ENCODE data around the gene CELA2A.
"Not testable (repeated sequence)": the region's sequence is repeated elsewhere in the genome, so short reads cannot be mapped to it uniquely, and the experiment has no call there.

Gene CELA2A

GRCh38 chr1:15463064-15463800 lies 6.7 kb downstream of the CELA2A start:
- not testable (repeated sequence) for DNase-seq

DNA sequence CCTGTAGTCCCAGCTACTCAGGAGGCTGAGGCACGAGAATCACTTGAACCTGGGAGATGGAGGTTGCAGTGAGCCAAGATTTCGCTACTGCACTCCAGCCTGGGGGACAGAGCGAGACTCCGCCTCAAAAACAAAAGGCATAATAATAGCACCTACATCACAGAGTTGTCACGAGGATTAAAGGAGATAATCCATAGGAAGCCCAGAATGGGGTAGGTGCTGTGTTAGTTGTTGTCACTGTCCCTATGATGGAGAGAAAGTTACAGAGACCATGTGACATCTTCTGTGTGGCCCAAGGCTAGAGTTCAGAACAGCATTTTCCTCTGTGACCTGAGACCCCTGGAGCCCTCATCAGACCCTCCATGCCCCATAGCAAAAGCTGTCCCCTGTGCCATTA lies 7.4 kb downstream of the CELA2A start:
- H3K27ac Mint-ChIP-seq; H3K4me3 Mint-ChIP-seq; H3K27me3 Mint-ChIP-seq; ATAC-seq; H3K9me3 Mint-ChIP-seq; H3K4me1 Mint-ChIP-seq; H3K36me3 Mint-ChIP-seq (ENCODE audit: low read depth); DNase-seq: not testable (repeated sequence)

More at GRCh38 chr1:15463064-15463800, 6.7 kb downstream of the CELA2A start:
- H3K36me3 Mint-ChIP-seq (ENCODE audit: low read depth); H3K9me3 Mint-ChIP-seq; H3K27ac Mint-ChIP-seq; H3K4me1 Mint-ChIP-seq; H3K27me3 Mint-ChIP-seq; H3K4me3 Mint-ChIP-seq; ATAC-seq: not testable (repeated sequence)

DNA sequence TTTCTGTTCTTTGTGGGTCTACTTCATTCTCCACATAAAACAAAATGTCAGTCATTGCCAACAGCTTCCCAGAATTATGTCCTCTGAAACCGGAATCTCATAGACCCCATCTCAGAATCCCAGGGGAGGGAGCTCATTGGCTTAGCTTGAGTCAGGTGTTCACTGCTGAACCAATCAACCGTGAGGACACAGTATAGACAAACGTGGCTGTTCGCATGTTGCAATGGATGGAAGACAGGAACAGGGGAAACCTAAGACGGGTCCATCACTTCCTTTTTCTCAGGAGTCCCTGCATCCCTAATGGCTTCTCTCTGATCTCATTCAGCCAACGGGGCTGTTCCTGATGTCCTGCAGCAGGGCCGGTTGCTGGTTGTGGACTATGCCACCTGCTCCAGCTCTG lies 9.1 kb downstream of the CELA2A start:
- H3K9me3 Mint-ChIP-seq: no peaks in the 10 kb centered on the region
- no peak for DNase-seq
- no peaks in the 10 kb centered on the region for H3K4me1 Mint-ChIP-seq
- ATAC-seq: no peak
- H3K27me3 Mint-ChIP-seq: no peaks in the 10 kb centered on the region
- no peak overlapping the region for H3K4me3 Mint-ChIP-seq
- no peak overlapping the region for H3K27ac Mint-ChIP-seq
- no peaks in the 10 kb centered on the region for H3K36me3 Mint-ChIP-seq (ENCODE audit: low read depth)

- H3K4me3 Mint-ChIP-seq; H3K27ac Mint-ChIP-seq; ATAC-seq; H3K27me3 Mint-ChIP-seq; H3K36me3 Mint-ChIP-seq (ENCODE audit: low read depth); DNase-seq; H3K9me3 Mint-ChIP-seq; H3K4me1 Mint-ChIP-seq: not testable (repeated sequence)
Measured at GRCh38 chr1:15466955-15467625, 10.6 kb downstream of the CELA2A start.

DNA sequence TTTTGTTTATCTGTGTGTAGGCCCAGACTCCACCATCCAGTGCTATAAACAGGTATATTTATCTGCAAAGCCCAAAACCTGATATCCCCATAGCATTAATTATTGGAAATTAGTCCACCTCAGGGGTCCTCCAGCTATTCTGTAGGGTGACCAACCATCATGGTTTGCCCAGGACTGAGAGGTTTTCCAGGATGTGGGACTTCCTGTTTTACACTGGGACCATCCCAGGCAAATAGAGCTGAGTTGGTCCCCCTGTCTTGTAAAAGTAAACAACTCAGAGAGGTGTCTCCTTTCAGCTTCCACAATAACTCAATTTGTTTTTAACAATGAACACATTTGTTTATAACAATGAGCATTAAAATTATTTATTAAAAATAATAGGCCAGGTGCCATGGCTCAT lies 11.6 kb downstream of the CELA2A start:
- DNase-seq (no peak), ATAC-seq (no peak)
- Mint-ChIP-seq H3K9me3 (no peaks in the 10 kb centered on the region), H3K4me3 (no peak overlapping the region), H3K4me1 (no peaks in the 10 kb centered on the region), H3K36me3 (ENCODE audit: low read depth) (no peaks in the 10 kb centered on the region), H3K27ac (no peak overlapping the region), H3K27me3 (no peaks in the 10 kb centered on the region)

- Mint-ChIP-seq H3K36me3 (ENCODE audit: low read depth) (no peaks in the 10 kb centered on the region), H3K9me3 (no peaks in the 10 kb centered on the region), H3K27me3 (no peaks in the 10 kb centered on the region), H3K27ac (no peak overlapping the region), H3K4me1 (no peaks in the 10 kb centered on the region), H3K4me3 (no peak overlapping the region)
- DNase-seq (no peak), ATAC-seq (no peak)
Measured at GRCh38 chr1:15469361-15469760, 12.8 kb downstream of the CELA2A start.

GRCh38 chr1:15469821-15470448 lies 13.4 kb downstream of the CELA2A start:
- not testable (repeated sequence) for H3K27ac Mint-ChIP-seq; H3K36me3 Mint-ChIP-seq (ENCODE audit: low read depth); H3K4me3 Mint-ChIP-seq; ATAC-seq; DNase-seq; H3K4me1 Mint-ChIP-seq; H3K27me3 Mint-ChIP-seq; H3K9me3 Mint-ChIP-seq

GRCh38 chr1:15471067-15471466 lies 14.5 kb downstream of the CELA2A start:
- H3K27me3 Mint-ChIP-seq; H3K36me3 Mint-ChIP-seq (ENCODE audit: low read depth); ATAC-seq; H3K9me3 Mint-ChIP-seq; DNase-seq; H3K4me1 Mint-ChIP-seq; H3K27ac Mint-ChIP-seq; H3K4me3 Mint-ChIP-seq: not testable (repeated sequence)

DNA sequence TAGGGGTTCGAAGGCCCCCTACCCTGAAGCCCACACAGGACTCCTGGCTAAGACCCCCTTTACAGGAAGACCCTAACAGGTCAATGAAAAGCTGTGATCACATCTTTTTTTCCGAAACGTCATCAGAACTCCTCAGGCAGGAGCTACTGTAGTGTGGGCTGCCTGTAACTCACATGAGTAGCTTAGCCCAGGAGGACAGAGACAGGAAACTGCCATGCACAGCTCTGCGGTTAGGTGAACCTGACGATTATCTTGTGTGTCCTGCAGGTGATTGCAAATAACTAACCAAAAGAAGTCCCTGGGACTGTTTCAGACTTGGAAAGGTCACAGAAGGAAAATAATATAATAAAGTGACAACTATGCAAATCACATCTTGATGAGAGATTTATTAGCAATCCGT lies 15.2 kb downstream of the CELA2A start:
- not testable (repeated sequence) for H3K36me3 Mint-ChIP-seq (ENCODE audit: low read depth); H3K4me1 Mint-ChIP-seq; H3K27me3 Mint-ChIP-seq; H3K4me3 Mint-ChIP-seq; DNase-seq; H3K9me3 Mint-ChIP-seq; H3K27ac Mint-ChIP-seq; ATAC-seq

DNA sequence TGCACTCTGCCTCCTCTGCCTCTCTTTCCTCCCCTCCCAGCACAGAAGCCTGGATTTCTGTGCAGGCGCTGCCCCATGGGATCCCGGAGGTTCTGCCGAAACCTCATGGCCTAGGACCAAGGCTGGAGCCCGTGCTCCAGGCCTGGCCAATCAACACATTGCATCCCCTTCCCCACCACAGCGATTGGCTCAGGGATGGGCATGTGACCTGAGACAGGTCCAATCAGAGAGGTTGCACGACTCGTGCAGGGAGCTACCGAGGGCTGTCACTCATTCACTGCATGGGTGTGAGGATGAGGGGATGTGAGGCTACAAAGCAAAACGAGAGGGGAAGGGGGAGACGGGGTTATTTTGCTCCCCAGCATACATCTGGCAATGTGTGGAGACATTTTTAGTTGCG lies 16.1 kb downstream of the CELA2A start:
- Mint-ChIP-seq H3K9me3 (no peaks in the 10 kb centered on the region), H3K36me3 (ENCODE audit: low read depth) (no peaks in the 10 kb centered on the region)

DNA sequence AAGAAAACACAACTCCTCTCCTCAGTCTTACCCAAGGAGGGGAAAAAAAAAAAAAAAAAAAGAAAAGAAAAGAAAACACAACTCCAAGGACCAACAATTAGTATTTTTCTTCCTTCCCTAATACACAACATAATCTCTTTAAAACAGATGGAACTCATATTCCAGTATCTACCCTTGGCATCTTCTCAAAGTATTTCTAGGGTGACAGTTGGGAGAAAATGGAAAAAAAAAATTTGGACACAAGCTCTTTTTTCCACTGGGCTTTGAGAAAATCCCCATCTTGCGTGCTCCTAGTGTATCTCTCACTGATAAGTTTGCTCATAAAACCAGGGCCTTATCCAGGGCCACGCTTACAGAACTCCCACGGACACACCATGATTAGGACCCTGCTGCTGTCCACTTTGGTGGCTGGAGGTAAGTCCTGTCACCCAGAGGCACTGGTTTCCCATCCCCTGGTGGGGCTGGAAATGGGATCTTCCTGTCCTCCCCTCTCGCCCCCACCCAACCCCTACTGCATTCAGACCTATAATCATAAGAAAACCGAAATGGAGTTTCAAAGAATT lies 19.3 kb downstream of the CELA2A start, which contains the start of gene CELA2B:
Gene CELA2B (plus strand): TSS at position 353 of the 563 bp plus-strand sequence. CDS start 22 bp downstream, at position 375.
- no peaks in the 10 kb centered on the region for H3K27me3 Mint-ChIP-seq
- H3K4me3 Mint-ChIP-seq: no peak within 1 kb of the TSS
- no peak within 1 kb of the TSS for H3K27ac Mint-ChIP-seq
- ATAC-seq: no peak
- no peaks in the 10 kb centered on the region for H3K9me3 Mint-ChIP-seq
- no peaks in the 10 kb centered on the region for H3K4me1 Mint-ChIP-seq
- H3K36me3 Mint-ChIP-seq (ENCODE audit: low read depth): no peaks in the 10 kb centered on the region
- no peak for DNase-seq

More for the DNA sequence above, 16.1 kb downstream of the CELA2A start:
- Mint-ChIP-seq H3K4me1 (no peaks in the 10 kb centered on the region), H3K27ac (no peak overlapping the region), H3K27me3 (no peaks in the 10 kb centered on the region), H3K4me3 (no peak overlapping the region)
- DNase-seq: no peak
- ATAC-seq: no peak

DNA sequence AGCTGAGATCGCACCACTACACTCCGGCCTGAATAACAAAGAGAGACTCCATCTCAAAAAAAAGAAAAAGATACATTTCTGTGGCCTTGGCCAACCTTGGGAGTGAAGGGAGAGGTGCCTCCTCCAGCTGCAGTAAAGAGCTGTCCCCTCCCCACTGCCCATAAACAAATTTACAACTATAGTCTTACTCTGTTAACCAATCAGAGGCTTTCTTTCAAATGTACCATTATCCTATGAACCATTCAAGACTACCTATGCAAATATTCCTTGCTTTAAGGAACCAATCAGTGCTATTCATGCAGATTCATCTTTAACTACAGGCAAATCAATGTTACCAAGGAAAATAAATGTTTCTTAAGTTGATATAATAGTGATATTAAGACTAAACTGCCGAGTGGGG lies 20.4 kb downstream of the CELA2A start:
- no peaks in the 10 kb centered on the region for H3K27me3 Mint-ChIP-seq
- H3K9me3 Mint-ChIP-seq: no peaks in the 10 kb centered on the region
- H3K27ac Mint-ChIP-seq: no peak overlapping the region
- no peak for DNase-seq
- H3K4me1 Mint-ChIP-seq: no peaks in the 10 kb centered on the region
- H3K36me3 Mint-ChIP-seq (ENCODE audit: low read depth): no peaks in the 10 kb centered on the region
- ATAC-seq: no peak
- H3K4me3 Mint-ChIP-seq: no peak overlapping the region

GRCh38 chr1:15477646-15478212 lies 21.2 kb downstream of the CELA2A start:
- DNase-seq (no peak), ATAC-seq (no peak)
- Mint-ChIP-seq H3K9me3 (no peaks in the 10 kb centered on the region), H3K4me3 (no peak overlapping the region), H3K27me3 (no peaks in the 10 kb centered on the region), H3K27ac (no peak overlapping the region), H3K4me1 (no peaks in the 10 kb centered on the region), H3K36me3 (ENCODE audit: low read depth) (no peaks in the 10 kb centered on the region)

DNA sequence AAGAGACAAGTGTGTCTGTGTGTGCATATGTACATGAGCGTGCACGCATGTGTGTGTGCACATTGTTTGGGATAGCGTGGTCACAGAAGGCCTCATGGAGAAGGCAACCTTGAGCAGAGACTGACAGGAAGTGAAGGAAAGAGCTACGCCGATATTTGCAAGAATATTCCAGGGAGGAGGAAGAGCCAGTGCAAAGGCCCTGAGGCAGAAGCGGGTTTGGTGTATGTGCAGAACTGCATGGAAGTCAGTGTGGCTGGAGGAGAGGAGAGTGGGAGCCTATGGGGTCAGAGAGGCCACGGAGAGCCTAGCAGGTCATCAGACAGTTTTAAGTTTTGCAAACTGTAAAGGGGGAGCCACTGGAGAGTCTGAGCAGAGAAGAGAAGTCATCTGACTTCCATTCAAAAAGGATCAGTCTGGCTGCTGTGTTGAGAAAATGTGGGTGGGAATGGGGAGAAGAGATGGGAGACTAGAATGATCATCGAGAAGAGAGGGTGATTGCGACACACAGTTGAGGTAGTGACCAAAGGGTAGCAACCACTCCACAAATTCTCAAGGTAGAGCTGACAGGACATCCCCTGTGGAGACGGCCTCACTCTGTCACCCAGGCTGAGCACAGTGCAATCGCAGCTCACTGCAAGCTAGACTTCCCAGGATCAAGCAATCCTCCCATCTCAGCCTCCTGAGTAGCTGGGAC lies 23.3 kb downstream of the CELA2A start:
- no peaks in the 10 kb centered on the region for H3K27me3 Mint-ChIP-seq
- ATAC-seq: no peak
- DNase-seq: no peak
- H3K4me1 Mint-ChIP-seq: no peaks in the 10 kb centered on the region
- no peak overlapping the region for H3K27ac Mint-ChIP-seq
- H3K36me3 Mint-ChIP-seq (ENCODE audit: low read depth): no peaks in the 10 kb centered on the region
- H3K4me3 Mint-ChIP-seq: no peak overlapping the region
- no peaks in the 10 kb centered on the region for H3K9me3 Mint-ChIP-seq
